Right hindlimb (tissue), 1 donor: ENCODE measurements around the gene BPIFA2.

Experiments
- DNase-seq: peaks from one replicate; pipeline ENCODE4 v3.0.0-alpha.2; 2018

BPIFA2 gene

GRCh38 chr20:33202451-33202850 lies 34.5 kb downstream of the BPIFA2 start:
- no peak for DNase-seq

DNA sequence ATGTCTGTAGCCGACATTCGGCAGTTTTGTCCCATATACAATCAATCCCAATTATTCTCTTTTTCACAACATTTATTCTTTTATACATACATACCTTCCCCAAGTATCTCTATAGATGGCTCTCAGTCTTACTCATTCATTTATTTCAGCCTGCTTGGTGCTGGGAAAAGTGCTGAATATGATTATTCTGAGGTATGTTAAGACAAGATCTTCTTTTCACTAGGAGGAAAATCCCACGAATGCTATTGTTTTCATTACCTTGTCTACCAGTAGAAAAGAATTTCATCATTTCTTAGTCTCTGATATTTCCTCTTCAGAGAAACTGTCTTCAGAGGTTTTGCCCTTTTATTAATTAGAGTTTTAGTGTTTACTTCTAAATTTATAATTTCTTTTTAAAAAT lies 35.5 kb downstream of the BPIFA2 start:
- no peak for DNase-seq

- peak; percentile 81 for DNase-seq
Measured at GRCh38 chr20:33209789-33210188, 41.8 kb downstream of the BPIFA2 start.

- DNase-seq = no peak
Measured at GRCh38 chr20:33210371-33210770, 42.4 kb downstream of the BPIFA2 start.

DNA sequence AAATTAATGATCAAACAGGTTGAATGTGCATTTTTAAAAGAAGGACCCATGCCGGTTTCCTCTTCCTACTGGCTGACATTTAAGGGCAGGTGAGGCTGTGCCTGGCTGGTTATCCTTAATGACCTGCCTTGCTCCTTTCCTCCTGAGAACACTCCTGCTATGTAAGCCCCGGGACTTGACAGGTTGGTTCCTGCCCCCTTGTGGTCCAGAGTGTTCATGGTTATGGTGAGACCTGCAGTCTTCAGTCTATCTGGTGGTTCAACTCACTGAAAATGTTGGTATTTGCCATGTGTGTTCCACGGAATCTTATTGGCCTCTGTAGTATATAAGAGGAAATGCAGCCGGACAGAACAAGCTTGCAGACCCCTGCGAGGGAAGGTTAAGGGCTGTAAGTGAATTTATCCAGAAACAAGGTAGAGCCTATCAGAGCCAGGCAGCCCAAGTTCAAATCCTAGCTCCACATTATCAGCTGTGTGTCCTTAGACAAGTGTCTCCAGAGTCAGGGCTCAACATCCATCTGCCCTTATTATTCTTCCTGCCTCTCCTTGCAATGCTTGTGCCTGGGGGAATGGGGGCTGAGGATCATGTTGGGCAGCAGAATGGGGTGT lies 44.0 kb downstream of the BPIFA2 start:
- DNase-seq = no peak

DNA sequence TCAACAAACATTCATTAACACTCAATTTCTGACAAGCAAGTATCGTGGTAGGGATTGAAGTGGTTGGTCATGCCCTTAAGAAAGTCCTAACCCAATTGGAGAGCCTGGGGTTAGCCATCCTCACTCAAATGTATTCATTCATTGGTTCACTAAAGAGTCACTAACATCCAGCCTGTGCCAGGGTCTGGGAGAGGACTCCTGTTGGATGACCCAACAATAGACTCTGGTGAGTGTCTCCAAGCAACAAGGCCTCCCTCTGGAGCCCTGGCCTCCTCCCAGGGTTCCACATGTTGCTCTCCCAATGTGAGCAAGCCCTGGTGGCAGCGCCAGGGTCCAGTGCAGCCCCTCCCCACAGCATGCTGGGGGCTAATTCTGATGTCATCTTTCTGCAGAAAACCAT lies 49.1 kb downstream of the BPIFA2 start, which contains the start of gene BPIFA3:
Gene BPIFA3, plus strand, starts transcription at position 301 of the 400 bp plus-strand sequence. CDS start 185 bp downstream, outside the sequence.
- no peak for DNase-seq

DNA sequence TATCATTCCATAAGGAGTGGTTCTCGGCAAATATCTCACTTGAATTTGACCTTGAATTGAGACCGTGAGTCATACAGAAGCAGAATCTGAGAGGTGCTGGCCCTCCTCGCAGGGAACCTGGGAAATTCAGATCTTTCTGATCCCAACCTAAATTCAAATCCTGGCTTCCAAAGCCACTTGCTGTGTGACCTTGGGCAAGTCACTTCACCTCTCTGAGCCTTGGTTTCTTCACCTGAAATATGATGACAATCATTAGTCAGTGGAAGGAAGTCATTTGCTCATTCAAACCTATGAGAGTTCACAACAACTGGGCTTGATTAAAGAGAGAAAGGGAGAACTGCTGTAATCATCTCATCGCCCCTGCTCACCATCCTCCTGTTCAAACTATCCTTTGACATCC lies 56.4 kb downstream of the BPIFA2 start:
- DNase-seq = no peak

GRCh38 chr20:33229843-33230242 lies 61.9 kb downstream of the BPIFA2 start:
- no peak for DNase-seq
